ENCODE results near the gene GMIP. TPM values are rescaled to one million over a fixed set of nuclear protein-coding genes. Genes with fewer than 3 reads are reported as not detected.

Gene GMIP
- total and polyA plus RNA-seq, 12 donors: 1.4 to 11.8 (median 2.4) TPM

- no peak overlapping the region for H3K27ac ChIP-seq
- DNase-seq (no peak), ATAC-seq (no peak)
- intact Hi-C loops (cut with DNase I): no loop called here
- no peak overlapping the region for H3K4me3 ChIP-seq
- H3K27me3 ChIP-seq: no peaks in the 10 kb centered on the region
- 85 to 86% methylated on average over 6 of the region's 6 CpGs for WGBS, 2 donors
- TF ChIP-seq CTCF (IDR thresholded peaks at IDR 0.05): no peak
- peaks cover 3 to 100% (median 72%) of the 10 kb centered on the region in 9 donors for H3K36me3 ChIP-seq
- peaks cover 0 to 9% (median 0%) of the 10 kb centered on the region in 9 donors for H3K4me1 ChIP-seq
- no peaks in the 10 kb centered on the region for H3K9me3 ChIP-seq
Measured at GRCh38 chr19:19649155-19649554, 5.7 kb upstream of the GMIP start.

- no peak overlapping the region for H3K27ac ChIP-seq
- WGBS, 2 donors: 92 to 93% methylated on average over 29 of the region's 29 CpGs
- H3K4me1 ChIP-seq: peaks cover 0 to 24% (median 12%) of the 10 kb centered on the region in 9 donors
- TF ChIP-seq CTCF (IDR thresholded peaks at IDR 0.05): no peak
- no peak for ATAC-seq
- H3K27me3 ChIP-seq: no peaks in the 10 kb centered on the region
- no peak for DNase-seq
- no peaks in the 10 kb centered on the region for H3K9me3 ChIP-seq
- H3K36me3 ChIP-seq: peaks cover 0 to 82% (median 53%) of the 10 kb centered on the region in 9 donors
- intact Hi-C loops (cut with DNase I): no loop called here
- no peak overlapping the region for H3K4me3 ChIP-seq
Measured at GRCh38 chr19:19647037-19647835, 3.8 kb upstream of the GMIP start.

- 91 to 93% methylated on average over 17 of the region's 17 CpGs for WGBS, 2 donors
- DNase-seq (no peak), ATAC-seq (no peak)
- no peak for TF ChIP-seq CTCF (IDR thresholded peaks at IDR 0.05)
- Histone ChIP-seq H3K4me1 (peaks cover 0 to 18% (median 12%) of the 10 kb centered on the region in 9 donors), H3K4me3 (no peak overlapping the region), H3K27ac (no peak overlapping the region), H3K36me3 (peaks cover 0 to 75% (median 46%) of the 10 kb centered on the region in 9 donors), H3K27me3 (no peaks in the 10 kb centered on the region), H3K9me3 (no peaks in the 10 kb centered on the region)
- intact Hi-C loops (cut with DNase I): loop anchor here in 4 of 10 donors (2.0 kb wide), 2 partner anchors 113 to 115 kb away; no protein-coding TSS in a partner anchor
Measured at GRCh38 chr19:19645233-19645870, 1.9 kb upstream of the GMIP start.

GRCh38 chr19:19644054-19644388 is 564 bp upstream of the GMIP start:
- H3K9me3 ChIP-seq: no peaks in the 10 kb centered on the region
- no peak for DNase-seq
- intact Hi-C loops (cut with DNase I): loop anchor here in 8 of 10 donors (1.0 to 5.0 kb wide), 4 partner anchors 111 to 113 kb away; no protein-coding TSS in a partner anchor
- 23 to 26% methylated on average over 5 of the region's 5 CpGs for WGBS, 2 donors
- H3K36me3 ChIP-seq: peaks cover 0 to 75% (median 37%) of the 10 kb centered on the region in 9 donors
- ATAC-seq: no peak
- H3K4me3 ChIP-seq: peak overlapping the region in 8 of 10 donors; percentile 59 to 85 (median 76)
- H3K4me1 ChIP-seq: peaks cover 0 to 18% (median 12%) of the 10 kb centered on the region in 9 donors
- TF ChIP-seq CTCF (IDR thresholded peaks at IDR 0.05): peak in 3 of 9 donors; percentile 3 to 42 (median 5)
- peak overlapping the region in 3 of 10 donors; percentile 68 to 96 (median 81) for H3K27ac ChIP-seq
- no peaks in the 10 kb centered on the region for H3K27me3 ChIP-seq
